ENCODE data around the gene ARHGAP11A.

The ARHGAP11A gene

GRCh38 chr15:32685576-32685975 lies 70.3 kb downstream of the ARHGAP11A start:
- no peak for TF ChIP-seq CTCF (IDR thresholded peaks at IDR 0.05; ENCODE audit: extremely low read depth, missing control alignments)
- DNase-seq (ENCODE audit: low spot score), result no peak

- no peak for TF ChIP-seq CTCF (IDR thresholded peaks at IDR 0.05; ENCODE audit: extremely low read depth, missing control alignments)
Measured at GRCh38 chr15:32687556-32687955, 72.3 kb downstream of the ARHGAP11A start.

GRCh38 chr15:32688151-32688639 lies 72.9 kb downstream of the ARHGAP11A start:
- no peak for DNase-seq (ENCODE audit: low spot score)
- no peak for TF ChIP-seq CTCF (IDR thresholded peaks at IDR 0.05; ENCODE audit: extremely low read depth, missing control alignments)

More at GRCh38 chr15:32687556-32687955, 72.3 kb downstream of the ARHGAP11A start:
- no peak for DNase-seq (ENCODE audit: low spot score)

Measured in GM20000 (cell line).